Chondrocyte (in vitro differentiated cells): ENCODE data around the gene MARCHF10. TPM values are rescaled to one million over a fixed set of nuclear protein-coding genes. Genes with fewer than 3 reads are reported as not detected.
A peak's percentile ranks its signal among the peaks of the same experiment; 100 is the strongest.

Experiments
- DNase-seq: peaks from one replicate; pipeline ENCODE4 v3.0.0; 2021; ENCODE audit warnings: mixed read lengths, low spot score
- H3K27ac Mint-ChIP-seq: one replicate; pipeline ENCODE4 v1.8.0; 2021; ENCODE audit warnings: mild to moderate bottlenecking, moderate library complexity, mixed read lengths; ENCODE audit not compliant: unreplicated experiment
- H3K27me3 Mint-ChIP-seq: 2 replicates; pipeline ENCODE4 v1.8.0; 2021; ENCODE audit warnings: low read depth, mixed read lengths
- H3K36me3 Mint-ChIP-seq: 2 replicates; pipeline ENCODE4 v1.8.0; 2021; ENCODE audit warnings: low read depth, mixed read lengths
- H3K4me1 Mint-ChIP-seq: 2 replicates; pipeline ENCODE4 v1.8.0; 2021; ENCODE audit warnings: low read depth, mild to moderate bottlenecking, mixed read lengths
- H3K4me3 Mint-ChIP-seq: one replicate; pipeline ENCODE4 v1.8.0; 2021; ENCODE audit warnings: mild to moderate bottlenecking, moderate library complexity, mixed read lengths; ENCODE audit not compliant: unreplicated experiment
- H3K9me3 Mint-ChIP-seq: 2 replicates; pipeline ENCODE4 v1.8.0; 2021; ENCODE audit warnings: low read depth, mixed read lengths
- CTCF ChIP-seq: fragments of 200-600 bp; sonication (generic); IDR thresholded peaks from 2 replicates; pipeline ENCODE4 v1.5.0; 2021; ENCODE audit warnings: antibody characterized with exemption, mild to moderate bottlenecking, moderate library complexity
- total RNA-seq: library from RNA; stranded (reverse); gene quantifications from 3 replicates; pipeline ENCODE4 v1.2.1, GENCODE V29; 2021

MARCHF10 gene
- total RNA-seq, 1 donor from 2014 or later = 0.17 TPM

- Mint-ChIP-seq H3K4me3 (no peak overlapping the region), H3K9me3 (peaks cover 8% of the 10 kb centered on the region), H3K36me3 (peaks cover 17% of the 10 kb centered on the region), H3K4me1 (peaks cover 34% of the 10 kb centered on the region), H3K27ac (peak overlapping the region; percentile 65), H3K27me3 (no peaks in the 10 kb centered on the region)
- DNase-seq = no peak
- TF ChIP-seq CTCF = no peak
These were observed 146.8 kb downstream of the MARCHF10 start for GRCh38 chr17:62661337-62661736.

GRCh38 chr17:62660629-62661118 is 147.4 kb downstream of the MARCHF10 start:
- peaks cover 35% of the 10 kb centered on the region for H3K4me1 Mint-ChIP-seq
- no peak overlapping the region for H3K27ac Mint-ChIP-seq
- H3K36me3 Mint-ChIP-seq = peaks cover 16% of the 10 kb centered on the region
- H3K4me3 Mint-ChIP-seq = no peak overlapping the region
- H3K27me3 Mint-ChIP-seq = no peaks in the 10 kb centered on the region
- DNase-seq = no peak
- peaks cover 8% of the 10 kb centered on the region for H3K9me3 Mint-ChIP-seq
- TF ChIP-seq CTCF = no peak

- Mint-ChIP-seq H3K4me3 (no peak overlapping the region), H3K27ac (no peak overlapping the region), H3K9me3 (peaks cover 8% of the 10 kb centered on the region), H3K27me3 (no peaks in the 10 kb centered on the region), H3K36me3 (peaks cover 11% of the 10 kb centered on the region), H3K4me1 (peaks cover 51% of the 10 kb centered on the region)
- DNase-seq = peak; percentile 22
- no peak for TF ChIP-seq CTCF
These were observed 149.8 kb downstream of the MARCHF10 start for GRCh38 chr17:62658136-62658920.

GRCh38 chr17:62657690-62658089 is 150.4 kb downstream of the MARCHF10 start:
- peak; percentile 53 for DNase-seq
- TF ChIP-seq CTCF = no peak
- H3K27me3 Mint-ChIP-seq = no peaks in the 10 kb centered on the region
- no peak overlapping the region for H3K4me3 Mint-ChIP-seq
- peaks cover 51% of the 10 kb centered on the region for H3K4me1 Mint-ChIP-seq
- H3K9me3 Mint-ChIP-seq = peaks cover 8% of the 10 kb centered on the region
- H3K27ac Mint-ChIP-seq = no peak overlapping the region
- H3K36me3 Mint-ChIP-seq = peaks cover 11% of the 10 kb centered on the region

- H3K36me3 Mint-ChIP-seq = peaks cover 11% of the 10 kb centered on the region
- TF ChIP-seq CTCF = no peak
- no peaks in the 10 kb centered on the region for H3K27me3 Mint-ChIP-seq
- peak; percentile 2 for DNase-seq
- H3K4me1 Mint-ChIP-seq = peaks cover 51% of the 10 kb centered on the region
- H3K4me3 Mint-ChIP-seq = no peak overlapping the region
- peak overlapping the region; percentile 1 for H3K27ac Mint-ChIP-seq
- H3K9me3 Mint-ChIP-seq = peaks cover 8% of the 10 kb centered on the region
These were observed 150.9 kb downstream of the MARCHF10 start for GRCh38 chr17:62657145-62657665.
